SU-DHL-6 (cell line): Measurements from ENCODE around the gene BUB1.

Experiments used
- CTCF ChIP-seq: fragments of 200-600 bp; sonication (generic); IDR thresholded peaks from one replicate; pipeline ENCODE4 v1.5.1; 2017; ENCODE audit warnings: antibody characterized with exemption, mild to moderate bottlenecking, low read length, moderate library complexity; ENCODE audit not compliant: insufficient read depth, poor library complexity, severe bottlenecking
- EZH2phosphoT487 ChIP-seq: fragments of 200-600 bp; sonication (generic), shearing (Covaris generic); conservative IDR thresholded peaks from 2 replicates; pipeline ENCODE4 v1.6.1; 2018; ENCODE audit warnings: mild to moderate bottlenecking, antibody characterized with exemption, low read length, moderate library complexity, mixed read lengths

GRCh38 chr2:110642360-110642759, 35.5 kb downstream of the BUB1 start:
- TF ChIP-seq CTCF (no peak), EZH2phosphoT487 (no peak)
